Muscle of leg (tissue), 9 donors: Measurements from ENCODE around the gene SPDL1. TPM values are rescaled to one million over a fixed set of nuclear protein-coding genes. Genes with fewer than 3 reads are reported as not detected.

Experiments used
- polyA plus RNA-seq, 8 donors: library from polyadenylated mRNA; unstranded; fragments of 120-200 nt; gene quantifications; one replicate each; pipeline versions ENCODE4 v1.2.1 to v1.2.3, GENCODE V29; 2013; ENCODE audit warnings: inconsistent platforms in 1 of 8, low replicate concordance in 1 of 8; ENCODE audit not compliant: insufficient read length in 8 of 8, insufficient read depth in 1 of 8
- total RNA-seq: library from RNA; stranded (reverse); fragments of 120-200 nt; gene quantifications from one replicate; pipeline ENCODE4 v1.2.4, GENCODE V29; 2013

SPDL1 gene
- total and polyA plus RNA-seq, 9 donors, result 11.6 to 21.2 (median 16.3) TPM

Other genes starting within 250 kb of the SPDL1 start
- gene DOCK2, start 53.5 kb downstream of the SPDL1 start, total RNA-seq, result 4.5 TPM
- 1 to 10 TPM; 3.4 to 4.3 (median 3.7) TPM for gene DOCK2, start 53.5 kb downstream of the SPDL1 start, polyA plus RNA-seq